Measurements from ENCODE around the gene MYO1G. TPM values are rescaled to one million over a fixed set of nuclear protein-coding genes. Genes with fewer than 3 reads are reported as not detected.

MYO1G gene
- total RNA-seq, 1 experiment from 2014 or later: 0.11 TPM

DNA sequence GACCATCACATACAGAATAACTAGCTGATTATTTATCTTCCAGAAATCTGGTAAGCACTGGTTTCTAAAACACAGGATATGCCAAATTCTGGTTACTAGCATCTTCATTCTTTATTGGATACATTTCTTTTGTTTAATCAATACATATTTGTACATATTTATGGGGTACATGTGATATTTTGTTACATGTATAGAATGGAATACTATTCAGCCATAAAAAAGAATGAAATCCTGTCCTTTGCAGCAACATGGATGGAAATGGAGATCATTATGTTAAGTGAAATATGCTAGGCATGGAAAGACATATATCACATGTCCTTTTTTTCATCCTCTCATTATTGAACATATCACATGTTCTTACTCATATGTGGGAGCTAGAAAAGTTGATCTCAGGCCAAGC lies 60.8 kb downstream of the MYO1G start:
- no peak overlapping the region for H3K4me3 ChIP-seq (ENCODE audit: low read length)
- H4K20me1 ChIP-seq (ENCODE audit: low read length): no peaks in the 10 kb centered on the region
- no peaks in the 10 kb centered on the region for H3F3A ChIP-seq (ENCODE audit: low read length, unreplicated experiment)
- ChIA-PET CTCF (no interaction called here), POLR2A (ENCODE audit: unreplicated experiment) (no interaction called here)
- no TSS peak for BruUV-seq (replicated peaks)
- no peaks in the 10 kb centered on the region for H3K79me2 ChIP-seq (ENCODE audit: low read length)
- intact Hi-C loops (cut with micrococcal nuclease): no loop called here
- H2AFZ ChIP-seq (ENCODE audit: low read length): no peak overlapping the region
- no peaks in the 10 kb centered on the region for H3K4me1 ChIP-seq (ENCODE audit: insufficient read depth, low read length)
- TF ChIP-seq, protein P1, sequence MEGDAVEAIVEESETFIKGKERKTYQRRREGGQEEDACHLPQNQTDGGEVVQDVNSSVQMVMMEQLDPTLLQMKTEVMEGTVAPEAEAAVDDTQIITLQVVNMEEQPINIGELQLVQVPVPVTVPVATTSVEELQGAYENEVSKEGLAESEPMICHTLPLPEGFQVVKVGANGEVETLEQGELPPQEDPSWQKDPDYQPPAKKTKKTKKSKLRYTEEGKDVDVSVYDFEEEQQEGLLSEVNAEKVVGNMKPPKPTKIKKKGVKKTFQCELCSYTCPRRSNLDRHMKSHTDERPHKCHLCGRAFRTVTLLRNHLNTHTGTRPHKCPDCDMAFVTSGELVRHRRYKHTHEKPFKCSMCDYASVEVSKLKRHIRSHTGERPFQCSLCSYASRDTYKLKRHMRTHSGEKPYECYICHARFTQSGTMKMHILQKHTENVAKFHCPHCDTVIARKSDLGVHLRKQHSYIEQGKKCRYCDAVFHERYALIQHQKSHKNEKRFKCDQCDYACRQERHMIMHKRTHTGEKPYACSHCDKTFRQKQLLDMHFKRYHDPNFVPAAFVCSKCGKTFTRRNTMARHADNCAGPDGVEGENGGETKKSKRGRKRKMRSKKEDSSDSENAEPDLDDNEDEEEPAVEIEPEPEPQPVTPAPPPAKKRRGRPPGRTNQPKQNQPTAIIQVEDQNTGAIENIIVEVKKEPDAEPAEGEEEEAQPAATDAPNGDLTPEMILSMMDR (conservative IDR thresholded peaks at IDR 0.05; ENCODE audit: low read depth, low read length): no peak
- TF ChIP-seq EZH2phosphoT487 (IDR thresholded peaks at IDR 0.05; ENCODE audit: borderline replicate concordance, low read length) (no peak), EZH2 (IDR thresholded peaks at IDR 0.05; ENCODE audit: low read length, unreplicated experiment) (no peak)
- H3K9me3 ChIP-seq (ENCODE audit: low read length): no peaks in the 10 kb centered on the region
- no peaks in the 10 kb centered on the region for H3K9me2 ChIP-seq (replicated peaks; ENCODE audit: low read length)
- ATAC-seq (no peak), DNase-seq (no peak)
- H3K4me2 ChIP-seq (ENCODE audit: low read length): no peak overlapping the region
- H3K36me3 ChIP-seq (ENCODE audit: low read depth, low read length): no peaks in the 10 kb centered on the region
- no peaks in the 10 kb centered on the region for H3K27me3 ChIP-seq (ENCODE audit: low read length)
- H3K27ac ChIP-seq (ENCODE audit: low read length): no peak overlapping the region
- no peak overlapping the region for H3K9ac ChIP-seq (ENCODE audit: low read length)

DNA sequence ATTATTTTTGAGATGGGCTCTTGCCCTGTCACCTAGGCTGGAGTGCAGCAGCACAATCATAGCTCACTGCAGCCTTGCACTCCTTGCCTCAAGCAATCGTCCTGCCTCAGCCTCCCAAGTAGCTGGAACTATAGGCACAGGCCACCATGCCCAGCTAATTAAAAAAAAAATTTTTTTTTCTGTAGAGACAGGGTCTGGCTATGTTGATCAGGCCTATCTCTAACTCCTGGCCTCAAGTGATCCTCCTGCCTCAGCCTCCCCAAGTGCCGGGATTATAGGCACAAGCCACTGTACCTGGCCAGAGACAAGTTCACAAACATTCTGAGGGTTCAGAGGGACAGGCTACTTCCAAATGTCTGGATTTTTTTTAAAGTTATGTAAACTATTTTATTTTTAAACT lies 61.4 kb downstream of the MYO1G start:
- Histone ChIP-seq H3K4me2 (ENCODE audit: low read length) (no peak overlapping the region), H3K9me2 (replicated peaks; ENCODE audit: low read length) (no peaks in the 10 kb centered on the region), H3K4me3 (ENCODE audit: low read length) (no peak overlapping the region), H3K4me1 (ENCODE audit: insufficient read depth, low read length) (no peaks in the 10 kb centered on the region), H3F3A (ENCODE audit: low read length, unreplicated experiment) (no peaks in the 10 kb centered on the region), H3K9ac (ENCODE audit: low read length) (no peak overlapping the region), H3K27me3 (ENCODE audit: low read length) (no peaks in the 10 kb centered on the region), H2AFZ (ENCODE audit: low read length) (no peak overlapping the region), H3K36me3 (ENCODE audit: low read depth, low read length) (no peaks in the 10 kb centered on the region), H3K79me2 (ENCODE audit: low read length) (no peaks in the 10 kb centered on the region), H3K9me3 (ENCODE audit: low read length) (no peaks in the 10 kb centered on the region), H3K27ac (ENCODE audit: low read length) (no peak overlapping the region), H4K20me1 (ENCODE audit: low read length) (no peaks in the 10 kb centered on the region)
- BruUV-seq (replicated peaks): no TSS peak
- DNase-seq: no peak
- no peak for TF ChIP-seq EZH2 (IDR thresholded peaks at IDR 0.05; ENCODE audit: low read length, unreplicated experiment)
- TF ChIP-seq, protein P1 (conservative IDR thresholded peaks at IDR 0.05; ENCODE audit: low read depth, low read length): no peak
- no peak for TF ChIP-seq EZH2phosphoT487 (IDR thresholded peaks at IDR 0.05; ENCODE audit: borderline replicate concordance, low read length)
- intact Hi-C loops (cut with micrococcal nuclease): no loop called here
- ChIA-PET CTCF (no interaction called here), POLR2A (ENCODE audit: unreplicated experiment) (no interaction called here)
- no peak for ATAC-seq

- no TSS peak for BruUV-seq (replicated peaks)
- H3K9ac ChIP-seq (ENCODE audit: low read length): no peak overlapping the region
- H2AFZ ChIP-seq (ENCODE audit: low read length): no peak overlapping the region
- POLR2A ChIA-PET (ENCODE audit: unreplicated experiment): no interaction called here
- H3K9me2 ChIP-seq (replicated peaks; ENCODE audit: low read length): no peaks in the 10 kb centered on the region
- H3K36me3 ChIP-seq (ENCODE audit: low read depth, low read length): no peaks in the 10 kb centered on the region
- DNase-seq: no peak
- H4K20me1 ChIP-seq (ENCODE audit: low read length): no peaks in the 10 kb centered on the region
- no peak overlapping the region for H3K4me3 ChIP-seq (ENCODE audit: low read length)
- H3K79me2 ChIP-seq (ENCODE audit: low read length): no peaks in the 10 kb centered on the region
- no peak overlapping the region for H3K4me2 ChIP-seq (ENCODE audit: low read length)
- no peak for ATAC-seq
- TF ChIP-seq, protein P1 (conservative IDR thresholded peaks at IDR 0.05; ENCODE audit: low read depth, low read length): no peak
- TF ChIP-seq EZH2phosphoT487 (IDR thresholded peaks at IDR 0.05; ENCODE audit: borderline replicate concordance, low read length): no peak
- no peak for TF ChIP-seq EZH2 (IDR thresholded peaks at IDR 0.05; ENCODE audit: low read length, unreplicated experiment)
- no peak overlapping the region for H3K27ac ChIP-seq (ENCODE audit: low read length)
- CTCF ChIA-PET: no interaction called here
- intact Hi-C loops (cut with micrococcal nuclease): no loop called here
- no peaks in the 10 kb centered on the region for H3K9me3 ChIP-seq (ENCODE audit: low read length)
- H3K4me1 ChIP-seq (ENCODE audit: insufficient read depth, low read length): no peaks in the 10 kb centered on the region
- no peaks in the 10 kb centered on the region for H3F3A ChIP-seq (ENCODE audit: low read length, unreplicated experiment)
- H3K27me3 ChIP-seq (ENCODE audit: low read length): no peaks in the 10 kb centered on the region
Observed at GRCh38 chr7:44914992-44915607, 63.7 kb downstream of the MYO1G start.
